Natural killer cell (primary cell): Measurements from ENCODE around the gene SLC26A8. TPM values are rescaled to one million over a fixed set of nuclear protein-coding genes. Genes with fewer than 3 reads are reported as not detected.

ENCODE experiments used
- total RNA-seq, 4 donors: library from RNA; stranded (reverse); fragments of 120-200 nt in 1 of 4; gene quantifications; one replicate each; pipeline versions ENCODE4 v1.2.3 to v1.2.4, GENCODE V29; 2013 to 2022

Gene SLC26A8
- total RNA-seq, 3 donors from 2014 or later (not counting 1 experiment from before 2014, with no cell fraction given): 0.93 TPM; not detected in 2

Other genes with a start within 250 kb of the SLC26A8 start
- not detected for gene CLPSL2, start 248.0 kb downstream of the SLC26A8 start, total RNA-seq
- gene CLPSL1, start 243.6 kb downstream of the SLC26A8 start, total RNA-seq: not detected
- gene CLPS, start 227.3 kb downstream of the SLC26A8 start, total RNA-seq: not detected
- gene LHFPL5, start 219.3 kb downstream of the SLC26A8 start, total RNA-seq: not detected
- gene SRPK1, start 103.5 kb downstream of the SLC26A8 start, total RNA-seq: 10 to 100 TPM; 38.6 to 63.8 (median 43.2) TPM
- gene MAPK14, start 3.2 kb upstream of the SLC26A8 start, total RNA-seq: 100 to 1,000 TPM in 1 of 3 donors, 10 to 100 TPM in 2; 68.0 to 106 (median 84.5) TPM
- 10 to 100 TPM; 39.4 to 52.1 (median 49.9) TPM for gene MAPK13, start 105.9 kb upstream of the SLC26A8 start, total RNA-seq
- 10 to 100 TPM; 46.0 to 58.5 (median 57.4) TPM for gene BRPF3, start 172.1 kb upstream of the SLC26A8 start, total RNA-seq
- gene PNPLA1, start 245.4 kb upstream of the SLC26A8 start, total RNA-seq: 1 to 10 TPM in 1 of 3 donors, under 1 TPM in 2; 0.14 to 3.5 (median 0.61) TPM